CD4-positive, alpha-beta T cell (primary cell): ENCODE data around the gene MRPS5. TPM values are rescaled to one million over a fixed set of nuclear protein-coding genes. Genes with fewer than 3 reads are reported as not detected.
A peak's percentile ranks its signal among the peaks of the same experiment; 100 is the strongest.

Experiments used
- ATAC-seq: fragments of 200-7000 bp; cut with Tn5 transposase; one replicate; pipeline ENCODE4 v1.10.0; 2022; ENCODE audit warnings: mild to moderate bottlenecking; ENCODE audit not compliant: poor library complexity
- CTCF ChIA-PET: fragments of 350-600 bp; sonication (Branson Sonifier 250); formaldehyde crosslinking; loops from one replicate; lab custom pipeline; 2021; ENCODE audit warnings: antibody characterized with exemption, inconsistent platforms; lab: Charles Lee
- POLR2A ChIA-PET: fragments of 350-600 bp; sonication (Branson Sonifier 250); formaldehyde crosslinking; loops from one replicate; lab custom pipeline; 2021; ENCODE audit warnings: antibody characterized with exemption, inconsistent platforms; lab: Charles Lee
- DNase-seq, 14 experiments: peaks; one replicate each; pipeline ENCODE4 v3.0.0-alpha.2; 2013 to 2020; ENCODE audit warnings: mixed read lengths in 2 of 14
- H3K27ac ChIP-seq, 2 donors: one replicate each; pipeline versions ENCODE4 v1.5.1 to v1.7.0; 2013; ENCODE audit warnings: low read length in 2 of 2, low read depth in 1 of 2, mild to moderate bottlenecking in 1 of 2
- H3K27me3 ChIP-seq, 2 experiments: 1 replicate in 1 of 2; 2 replicates in 1 of 2; pipeline versions ENCODE4 v1.6.1 to v1.7.0; 2013; ENCODE audit warnings: low read length in 2 of 2, control low read depth in 1 of 2, mild to moderate bottlenecking in 1 of 2, moderate library complexity in 1 of 2; ENCODE audit not compliant: insufficient read depth in 2 of 2, control insufficient read depth in 1 of 2
- H3K36me3 ChIP-seq: one replicate; pipeline ENCODE4 v1.6.1; 2013; ENCODE audit warnings: low read length, control low read depth; ENCODE audit not compliant: insufficient read depth
- H3K4me1 ChIP-seq: one replicate; pipeline ENCODE4 v1.6.1; 2013; ENCODE audit warnings: low read length, control low read depth; ENCODE audit not compliant: insufficient read depth
- H3K4me3 ChIP-seq: one replicate; pipeline ENCODE4 v1.5.1; 2013; ENCODE audit warnings: mild to moderate bottlenecking, low read length, moderate library complexity
- H3K9me3 ChIP-seq, 2 experiments: 1 replicate in 1 of 2; 2 replicates in 1 of 2; pipeline versions ENCODE4 v1.6.1 to v1.7.0; 2013; ENCODE audit warnings: low read length in 2 of 2, mild to moderate bottlenecking in 2 of 2, control low read depth in 1 of 2, moderate library complexity in 1 of 2; ENCODE audit not compliant: control insufficient read depth in 1 of 2, insufficient read depth in 1 of 2
- H3K27ac Mint-ChIP-seq: one replicate; pipeline ENCODE4 v1.8.0; 2020; ENCODE audit warnings: mixed read lengths
- H3K27me3 Mint-ChIP-seq: one replicate; pipeline ENCODE4 v1.8.0; 2021; ENCODE audit warnings: mixed read lengths
- H3K36me3 Mint-ChIP-seq: one replicate; pipeline ENCODE4 v1.8.0; 2021; ENCODE audit warnings: low read depth, mixed read lengths
- H3K4me1 Mint-ChIP-seq: one replicate; pipeline ENCODE4 v1.8.0; 2021; ENCODE audit warnings: low read depth, mixed read lengths
- H3K4me3 Mint-ChIP-seq: one replicate; pipeline ENCODE4 v1.8.0; 2020; ENCODE audit warnings: mild to moderate bottlenecking, mixed read lengths
- H3K9me3 Mint-ChIP-seq: one replicate; pipeline ENCODE4 v1.8.0; 2020; ENCODE audit warnings: mixed read lengths
- intact Hi-C, 2 experiments: fragments of 100-400 bp; cut with DNase I in 1 of 2; cut with micrococcal nuclease in 1 of 2; formaldehyde crosslinking; loops; one replicate each; pipeline versions ENCODE4 v1.15.1 to v1.9.0; 2023 to 2025; cut with DNase I, micrococcal nuclease
- total RNA-seq, 174 experiments: library from RNA in 2 of 174; stranded (reverse) in 2 of 174; gene quantifications; one replicate each; pipeline ENCODE4 v1.2.3 and lab custom pipeline; 2021 to 2026
- TF ChIP-seq, protein P1 (sequence below): fragments of 200-600 bp; IDR thresholded peaks from one replicate; pipeline ENCODE4 v1.8.0; 2022; ENCODE audit warnings: antibody characterized with exemption, mild to moderate bottlenecking

MRPS5 gene
- total RNA-seq, 2 experiments from 2014 or later: 15.3 to 16.3 TPM

DNA sequence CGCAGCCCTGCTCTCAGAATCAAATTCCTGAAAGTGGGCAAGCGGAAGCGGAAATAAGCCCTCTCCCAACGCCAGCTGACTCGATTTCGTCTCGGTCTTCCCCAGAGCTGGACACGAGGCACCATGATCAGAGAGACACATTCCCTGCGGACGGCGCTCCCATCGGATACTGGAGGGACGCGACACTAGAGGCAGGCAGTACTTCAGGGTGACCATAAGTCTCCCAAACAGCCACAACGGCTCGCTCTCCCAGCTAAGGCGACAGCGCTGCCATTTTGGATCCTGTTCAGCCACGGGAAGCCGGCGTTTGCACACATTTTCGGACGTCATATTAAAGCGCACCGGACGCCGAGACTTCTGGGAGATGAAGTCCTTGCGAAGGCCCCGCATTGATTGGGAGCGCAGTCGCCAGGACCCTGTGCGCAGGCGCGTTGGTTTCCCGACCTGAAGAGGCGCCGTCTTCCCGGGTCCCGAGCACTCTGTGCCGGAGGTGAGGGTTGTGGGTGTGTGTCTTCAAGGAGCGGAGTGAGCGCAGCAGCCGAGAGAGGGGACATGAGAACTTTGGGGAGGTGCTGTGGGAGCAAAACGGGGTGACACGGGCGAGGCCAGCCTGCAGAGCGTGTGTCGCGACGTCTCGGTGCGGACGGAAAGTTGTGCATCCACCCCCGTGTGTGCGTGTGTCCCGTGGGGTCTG is 43.9 kb upstream of the MRPS5 start, which contains the start of gene ZNF2:
Gene ZNF2 (plus strand): TSS at position 439 of the 694 bp plus-strand sequence. CDS start 10,418 bp downstream, outside the sequence.
- Mint-ChIP-seq H3K4me1 (peaks cover 35% of the 10 kb centered on the region), H3K4me3 (peak within 1 kb of the TSS; percentile 97), H3K36me3 (peaks cover 17% of the 10 kb centered on the region), H3K27me3 (no peaks in the 10 kb centered on the region), H3K9me3 (no peaks in the 10 kb centered on the region), H3K27ac (peak within 1 kb of the TSS; percentile 96)
- TF ChIP-seq, protein P1, sequence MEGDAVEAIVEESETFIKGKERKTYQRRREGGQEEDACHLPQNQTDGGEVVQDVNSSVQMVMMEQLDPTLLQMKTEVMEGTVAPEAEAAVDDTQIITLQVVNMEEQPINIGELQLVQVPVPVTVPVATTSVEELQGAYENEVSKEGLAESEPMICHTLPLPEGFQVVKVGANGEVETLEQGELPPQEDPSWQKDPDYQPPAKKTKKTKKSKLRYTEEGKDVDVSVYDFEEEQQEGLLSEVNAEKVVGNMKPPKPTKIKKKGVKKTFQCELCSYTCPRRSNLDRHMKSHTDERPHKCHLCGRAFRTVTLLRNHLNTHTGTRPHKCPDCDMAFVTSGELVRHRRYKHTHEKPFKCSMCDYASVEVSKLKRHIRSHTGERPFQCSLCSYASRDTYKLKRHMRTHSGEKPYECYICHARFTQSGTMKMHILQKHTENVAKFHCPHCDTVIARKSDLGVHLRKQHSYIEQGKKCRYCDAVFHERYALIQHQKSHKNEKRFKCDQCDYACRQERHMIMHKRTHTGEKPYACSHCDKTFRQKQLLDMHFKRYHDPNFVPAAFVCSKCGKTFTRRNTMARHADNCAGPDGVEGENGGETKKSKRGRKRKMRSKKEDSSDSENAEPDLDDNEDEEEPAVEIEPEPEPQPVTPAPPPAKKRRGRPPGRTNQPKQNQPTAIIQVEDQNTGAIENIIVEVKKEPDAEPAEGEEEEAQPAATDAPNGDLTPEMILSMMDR: no peak
- H3K4me1 ChIP-seq: peaks cover 15% of the 10 kb centered on the region
- ATAC-seq (peak; percentile 92), DNase-seq (peak; percentile 91 to 99 (median 96))
- no peaks in the 10 kb centered on the region for H3K36me3 ChIP-seq
- peak within 1 kb of the TSS; percentile 97 for H3K4me3 ChIP-seq
- POLR2A ChIA-PET: interaction anchor here (1.1 to 2.9 kb wide), 8 partner anchors 44 to 237 kb away, joined by 3 to 33 read pairs (median 9); partner anchors contain the start of genes FAHD2A, MAL and MRPS5
- H3K27me3 ChIP-seq: no peaks in the 10 kb centered on the region
- peak within 1 kb of the TSS; percentile 86 to 92 for H3K27ac ChIP-seq
- peaks cover 0 to 8% of the 10 kb centered on the region in 2 experiments for H3K9me3 ChIP-seq
- CTCF ChIA-PET: interaction anchor here (1.3 to 2.4 kb wide), 2 partner anchors 45 to 89 kb away, joined by 4 to 6 read pairs; partner anchors contain the start of gene MRPS5
- intact Hi-C loops: loop anchor here (1.0 to 2.0 kb wide), 4 partner anchors 41 to 238 kb away; partner anchors contain the start of genes ZNF892 (in 2 of the 2) and FAHD2A (in 1 of the 2)

DNA sequence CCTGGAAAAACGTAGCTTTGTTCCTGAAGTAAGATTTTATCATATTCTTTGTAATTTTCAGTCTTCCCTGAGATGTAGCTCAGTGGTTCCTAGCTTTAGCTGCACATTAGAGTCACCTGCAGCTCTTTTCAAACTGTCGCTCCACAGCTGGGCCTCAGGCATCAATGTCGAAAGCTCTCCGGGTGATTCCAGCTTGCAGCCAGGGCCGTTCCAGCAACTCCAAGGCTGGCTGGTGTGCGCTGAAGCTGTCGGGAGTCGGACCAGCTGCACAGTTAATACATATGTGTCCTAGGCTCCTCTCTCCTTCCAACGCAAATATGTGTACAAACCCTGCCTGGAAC is 43.4 kb upstream of the MRPS5 start:
- TF ChIP-seq, protein P1: no peak
- H3K27ac ChIP-seq: peak overlapping the region; percentile 86 to 92
- ChIA-PET CTCF (interaction anchor here (1.3 to 2.4 kb wide), 2 partner anchors 44 to 88 kb away, joined by 4 to 6 read pairs; partner anchors contain the start of gene MRPS5), POLR2A (interaction anchor here (1.1 to 2.9 kb wide), 8 partner anchors 43 to 238 kb away, joined by 3 to 33 read pairs (median 9); partner anchors contain the start of genes FAHD2A, MAL and MRPS5)
- peaks cover 0 to 8% of the 10 kb centered on the region in 2 experiments for H3K9me3 ChIP-seq
- peak overlapping the region; percentile 97 for H3K4me3 ChIP-seq
- ATAC-seq: peak; percentile 18
- Mint-ChIP-seq H3K36me3 (peaks cover 17% of the 10 kb centered on the region), H3K9me3 (no peaks in the 10 kb centered on the region), H3K4me3 (peak overlapping the region; percentile 97), H3K27me3 (no peaks in the 10 kb centered on the region), H3K27ac (peak overlapping the region; percentile 96), H3K4me1 (peaks cover 40% of the 10 kb centered on the region)
- peaks cover 19% of the 10 kb centered on the region for H3K4me1 ChIP-seq
- no peaks in the 10 kb centered on the region for H3K27me3 ChIP-seq
- intact Hi-C loops: loop anchor here (1.0 to 2.0 kb wide), 4 partner anchors 42 to 238 kb away; partner anchors contain the start of genes ZNF892 (in 2 of the 2) and FAHD2A (in 1 of the 2)
- no peak for DNase-seq
- H3K36me3 ChIP-seq: no peaks in the 10 kb centered on the region

DNA sequence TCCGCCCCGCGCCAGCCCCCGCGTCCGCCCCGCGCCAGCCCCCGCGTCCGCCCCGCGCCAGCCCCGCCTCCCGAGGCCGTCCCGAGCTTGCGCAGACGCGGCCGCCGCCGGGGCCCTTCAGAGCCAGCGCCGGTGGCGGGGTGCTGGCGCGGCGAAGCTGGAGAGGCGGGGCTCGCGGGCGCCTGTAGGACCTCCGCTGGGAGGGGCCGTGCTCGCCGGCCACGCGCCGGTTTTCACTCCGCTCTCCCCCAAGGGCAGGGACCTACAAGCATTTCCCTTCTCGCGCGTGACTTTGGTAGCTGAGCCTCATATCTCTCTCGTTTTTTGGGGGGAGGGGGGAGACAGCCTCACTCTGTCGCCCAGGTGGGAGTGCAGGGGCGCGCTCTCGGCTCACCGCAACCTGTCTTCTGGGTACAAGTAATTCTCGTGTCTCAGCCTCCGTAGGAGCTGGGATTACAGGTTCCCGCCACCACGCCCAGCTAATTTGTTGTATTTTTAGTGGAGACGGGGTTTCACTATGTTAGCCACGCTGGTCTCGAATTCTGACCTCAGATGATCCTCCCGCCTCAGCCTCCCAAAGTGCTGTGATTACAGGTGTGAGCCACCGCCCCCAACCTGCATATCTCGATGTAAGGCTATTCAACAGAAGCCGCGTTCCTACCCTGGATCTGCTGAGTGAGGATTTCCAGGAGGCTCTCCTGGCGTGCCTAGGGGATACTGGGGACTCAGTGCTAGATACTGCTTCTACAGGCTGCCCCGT is 38.3 kb upstream of the MRPS5 start, which contains the start of gene ZNF514:
Gene ZNF514 (minus strand): TSS at position 159 of the 760 bp plus-strand sequence. CDS start 6,595 bp downstream, outside the sequence.
- peaks cover 41% of the 10 kb centered on the region for H3K36me3 Mint-ChIP-seq
- ATAC-seq (peak; percentile 85), DNase-seq (peak; percentile 49 to 90 (median 71))
- peaks cover 29% of the 10 kb centered on the region for H3K4me1 Mint-ChIP-seq
- H3K27ac ChIP-seq: peak within 1 kb of the TSS; percentile 33 to 62
- peak within 1 kb of the TSS; percentile 95 for H3K4me3 ChIP-seq
- peaks cover 22% of the 10 kb centered on the region for H3K4me1 ChIP-seq
- intact Hi-C loops: loop anchor here (1.0 to 5.0 kb wide), 4 partner anchors 38 to 138 kb away; partner anchors contain the start of gene MRPS5 (in 1 of the 2)
- H3K9me3 Mint-ChIP-seq: peaks cover 4% of the 10 kb centered on the region
- peaks cover 5 to 10% of the 10 kb centered on the region in 2 experiments for H3K9me3 ChIP-seq
- TF ChIP-seq, protein P1: no peak
- H3K36me3 ChIP-seq: peaks cover 10% of the 10 kb centered on the region
- peak within 1 kb of the TSS; percentile 86 for H3K27ac Mint-ChIP-seq
- no peaks in the 10 kb centered on the region for H3K27me3 ChIP-seq
- CTCF ChIA-PET: interaction anchor here (1.4 kb wide), 1 partner anchor 38 kb away, joined by 5 read pairs; the partner anchor contains the start of gene MRPS5
- POLR2A ChIA-PET: interaction anchor here (1.0 to 3.8 kb wide), 10 partner anchors 11 to 243 kb away, joined by 3 to 46 read pairs (median 6); partner anchors contain the start of genes FAHD2A, MAL and MRPS5
- H3K4me3 Mint-ChIP-seq: peak within 1 kb of the TSS; percentile 95
- H3K27me3 Mint-ChIP-seq: no peaks in the 10 kb centered on the region
